ENCODE data around the gene TMPRSS11D.

TMPRSS11D gene

GRCh38 chr4:67883902-67884301, at the start of gene TMPRSS11D:
Gene TMPRSS11D (minus strand): TSS chr4:67884002. CDS start chr4:67883933, 69 bp downstream.
- no peak for DNase-seq (ENCODE audit: low read depth in 2 of 2)

DNA sequence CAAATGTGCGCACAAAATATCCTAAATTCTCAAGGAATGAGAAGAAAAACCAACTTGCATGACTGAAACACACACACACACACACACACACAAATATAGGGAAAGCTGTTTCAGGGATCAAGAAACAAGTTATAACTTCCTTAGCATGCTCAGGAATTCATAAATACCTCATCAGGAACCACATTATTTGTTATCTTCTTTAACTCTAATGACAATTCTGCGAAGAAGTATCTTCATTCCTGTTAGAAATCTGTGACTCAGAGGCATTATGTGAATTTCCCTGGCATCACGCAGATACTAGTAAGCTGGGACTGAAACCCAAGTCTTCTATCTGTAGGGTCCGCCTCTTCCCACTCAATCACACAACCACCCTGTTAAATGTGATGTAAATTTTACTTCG, 49.2 kb upstream of the TMPRSS11D start:
- no peak for DNase-seq (ENCODE audit: low read depth in 2 of 2)

GRCh38 chr4:67931256-67931655, 47.5 kb upstream of the TMPRSS11D start:
- DNase-seq (ENCODE audit: low read depth in 2 of 2): no peak

- DNase-seq (ENCODE audit: low read depth in 2 of 2): no peak
These were observed 45.6 kb upstream of the TMPRSS11D start for GRCh38 chr4:67929426-67929825.

DNA sequence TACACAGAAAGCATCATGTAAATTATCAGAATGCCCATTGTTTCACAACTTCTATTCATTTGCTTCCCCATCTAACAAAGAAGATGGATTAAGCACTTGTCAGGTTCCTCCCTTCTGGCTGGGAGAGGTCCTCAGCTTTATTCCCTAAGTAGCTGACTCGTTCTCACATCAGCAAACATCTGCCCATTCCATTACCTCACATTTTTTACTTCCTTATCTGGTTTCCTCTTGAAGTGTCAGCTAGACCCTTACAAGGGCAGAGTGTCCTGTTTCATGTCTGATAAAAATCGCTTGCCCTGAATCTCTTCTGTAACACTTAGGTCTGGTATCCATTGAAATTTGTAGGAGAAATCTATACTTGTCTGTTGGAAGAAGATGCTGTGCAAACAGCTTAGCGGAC, 44.7 kb upstream of the TMPRSS11D start:
- DNase-seq (ENCODE audit: low read depth in 2 of 2): no peak

DNA sequence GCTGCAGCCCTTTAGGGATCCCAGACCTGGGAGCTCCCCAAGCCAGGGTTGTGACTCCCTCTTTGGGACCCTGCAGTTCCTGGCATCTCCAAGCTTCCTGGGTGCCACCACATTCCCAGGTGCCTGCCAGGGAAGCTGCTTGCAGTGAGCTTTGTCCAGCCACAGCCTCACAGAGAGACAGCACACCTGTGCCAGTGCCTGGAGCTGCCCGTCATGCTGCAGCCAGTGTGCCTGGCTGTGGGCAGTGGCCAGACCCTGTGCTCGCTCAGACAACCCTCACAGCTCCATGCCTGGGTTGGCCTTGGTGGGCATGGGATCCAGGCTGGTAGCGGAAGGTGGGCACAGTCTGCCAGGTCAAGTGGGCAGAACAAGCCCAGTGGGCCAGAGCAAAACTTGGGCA, 43.4 kb upstream of the TMPRSS11D start:
- no peak for DNase-seq (ENCODE audit: low read depth in 2 of 2)

DNA sequence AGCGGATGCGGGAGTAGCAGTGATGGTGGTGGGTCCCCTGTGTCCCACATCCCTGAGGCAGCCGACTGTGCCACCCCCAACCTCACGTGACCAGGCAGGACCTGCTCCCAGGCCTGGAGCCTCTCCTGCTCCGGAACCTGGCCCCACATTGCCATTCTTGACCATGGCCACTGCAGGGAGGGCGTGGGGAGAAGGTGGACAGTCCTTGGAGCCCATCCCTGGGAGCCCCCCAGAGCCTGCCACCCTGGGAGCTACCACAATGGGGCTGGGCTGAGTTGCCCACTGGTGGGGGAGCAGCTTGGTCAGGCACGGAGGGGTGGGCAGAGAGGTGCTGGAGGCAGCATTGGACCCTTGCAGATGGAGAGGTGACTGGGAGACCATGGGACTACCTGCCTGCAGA, 42.7 kb upstream of the TMPRSS11D start:
- DNase-seq (ENCODE audit: low read depth in 2 of 2): no peak

GRCh38 chr4:67922697-67923096, 38.9 kb upstream of the TMPRSS11D start:
- DNase-seq (ENCODE audit: low read depth in 2 of 2): no peak

DNA sequence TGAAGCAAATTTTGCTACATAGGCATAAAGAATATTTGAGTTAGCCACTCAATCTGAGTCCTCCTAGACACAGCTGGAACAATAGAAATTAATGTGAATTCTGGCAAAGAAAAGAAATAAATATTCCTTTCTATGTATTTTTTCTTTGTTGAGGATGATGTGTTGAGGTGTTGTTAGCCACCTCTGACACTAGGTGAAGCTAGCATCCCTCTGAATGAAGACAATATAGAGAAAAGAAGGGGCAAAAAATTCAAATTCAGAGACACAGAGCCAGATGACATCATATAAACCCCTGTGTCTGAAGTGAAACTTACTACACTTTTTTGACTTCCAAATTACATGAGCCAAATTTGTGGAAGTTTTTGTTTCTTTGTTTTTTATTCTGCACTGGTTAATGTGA, 34.6 kb upstream of the TMPRSS11D start:
- no peak for DNase-seq (ENCODE audit: low read depth in 2 of 2)

- no peak for DNase-seq (ENCODE audit: low read depth in 2 of 2)
These were observed 31.7 kb upstream of the TMPRSS11D start for GRCh38 chr4:67915400-67915966.

- no peak for DNase-seq (ENCODE audit: low read depth in 2 of 2)
These were observed 28.3 kb upstream of the TMPRSS11D start for GRCh38 chr4:67912080-67912479.

DNA sequence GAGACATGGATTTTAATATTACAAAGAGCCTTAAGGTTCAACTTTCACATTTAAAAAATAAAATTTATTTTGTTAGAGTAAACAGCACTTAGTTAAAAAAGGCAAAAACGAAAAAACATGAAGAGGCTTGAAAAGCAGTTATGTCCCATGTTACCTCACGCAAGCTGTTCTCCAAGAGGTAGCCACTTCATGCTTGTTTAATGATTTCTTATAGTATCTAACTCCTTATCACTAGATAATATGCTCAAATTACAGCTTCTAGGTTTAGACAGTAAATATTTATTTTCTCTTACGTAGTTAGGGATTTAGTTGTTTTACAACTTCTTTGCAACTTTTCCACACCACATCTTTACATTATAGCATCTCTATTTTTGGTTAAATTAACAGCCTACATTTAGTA, 27.8 kb upstream of the TMPRSS11D start:
- no peak for DNase-seq (ENCODE audit: low read depth in 2 of 2)

DNA sequence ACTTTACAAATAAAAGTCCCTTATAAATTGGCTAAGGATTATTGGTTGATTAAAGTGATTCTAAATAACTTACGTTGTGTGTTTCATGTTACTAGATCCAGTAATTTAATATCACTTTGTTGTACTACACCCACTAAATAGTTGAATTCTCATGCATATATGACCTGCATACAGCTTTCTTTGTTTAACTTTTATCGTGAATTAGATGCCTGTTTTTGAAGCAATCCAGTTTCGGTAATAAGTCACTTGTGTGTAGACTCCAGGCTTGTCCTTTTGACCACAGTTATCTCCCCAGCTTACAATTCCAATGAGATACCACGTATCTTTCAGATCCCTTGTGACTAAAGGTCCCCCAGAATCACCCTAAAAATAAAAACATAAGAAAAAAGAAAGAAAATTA, 27.3 kb upstream of the TMPRSS11D start:
- DNase-seq (ENCODE audit: low read depth in 2 of 2): no peak

DNA sequence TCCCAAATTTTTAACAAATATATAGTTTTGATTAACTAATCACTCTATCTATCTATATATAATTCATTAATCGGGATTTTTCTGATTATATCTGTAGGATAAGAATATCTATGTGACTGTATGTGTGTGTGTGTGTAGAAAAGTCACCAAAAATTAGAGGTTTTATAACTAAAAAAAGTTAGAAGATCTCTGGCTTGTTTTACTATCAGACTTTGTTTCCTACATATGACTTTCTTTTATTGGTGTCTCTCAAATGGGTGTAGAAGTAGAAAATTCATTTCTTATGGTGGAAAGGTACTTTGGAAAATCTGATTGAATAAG, 26.7 kb upstream of the TMPRSS11D start:
- no peak for DNase-seq (ENCODE audit: low read depth in 2 of 2)

DNA sequence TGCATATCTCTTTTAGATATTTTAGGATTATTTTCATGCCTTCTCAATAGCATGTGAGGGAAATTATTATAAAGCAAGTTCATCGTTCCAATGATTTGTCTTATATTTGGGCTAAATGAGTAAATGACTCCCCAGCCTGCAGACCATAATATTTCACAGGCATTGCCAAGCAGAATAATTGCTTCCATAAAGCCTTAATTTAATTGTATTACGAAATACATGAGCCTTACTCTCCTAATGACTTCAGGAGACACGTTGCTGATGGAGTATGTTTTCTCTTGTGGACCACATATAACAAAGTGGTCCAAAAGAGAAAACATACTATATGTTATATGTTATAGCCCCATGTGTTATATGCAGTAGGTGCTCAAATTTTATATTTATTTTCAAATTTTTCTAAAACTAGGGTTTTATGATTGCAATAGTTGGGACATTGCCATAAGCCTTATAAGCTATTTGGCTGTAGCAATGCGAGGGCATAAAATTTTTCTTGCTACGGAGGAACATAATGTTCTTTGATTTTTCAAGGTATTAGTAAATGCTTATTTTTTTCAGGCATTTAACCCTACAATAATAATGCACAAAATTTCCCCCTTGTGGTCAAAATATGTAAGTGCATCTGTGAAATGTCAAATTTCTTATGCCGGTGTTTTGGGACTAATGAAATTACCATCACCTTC, 26.2 kb upstream of the TMPRSS11D start:
- no peak for DNase-seq (ENCODE audit: low read depth in 2 of 2)

DNA sequence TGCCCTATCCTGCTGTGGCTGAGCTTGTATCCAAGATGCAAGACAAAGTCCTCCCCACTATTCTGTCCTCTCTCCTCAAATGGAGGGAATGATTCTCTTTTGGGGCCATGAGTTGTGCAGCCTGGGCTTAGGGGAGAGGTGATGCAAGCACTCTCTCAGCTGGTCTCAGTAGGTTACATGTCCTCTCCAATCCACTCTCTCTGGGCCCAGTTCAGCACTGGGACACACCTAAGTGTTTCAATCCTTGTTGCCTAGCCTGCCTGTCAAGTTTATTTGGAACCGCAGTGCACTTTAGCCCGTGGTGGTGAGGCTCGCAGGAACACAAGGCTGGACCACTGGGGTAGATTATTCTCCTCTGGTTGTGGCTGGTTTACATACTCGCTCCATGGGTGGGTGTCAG, 23.8 kb upstream of the TMPRSS11D start:
- no peak for DNase-seq (ENCODE audit: low read depth in 2 of 2)

- no peak for DNase-seq (ENCODE audit: low read depth in 2 of 2)
These were observed 15.3 kb upstream of the TMPRSS11D start for GRCh38 chr4:67899096-67899495.

DNA sequence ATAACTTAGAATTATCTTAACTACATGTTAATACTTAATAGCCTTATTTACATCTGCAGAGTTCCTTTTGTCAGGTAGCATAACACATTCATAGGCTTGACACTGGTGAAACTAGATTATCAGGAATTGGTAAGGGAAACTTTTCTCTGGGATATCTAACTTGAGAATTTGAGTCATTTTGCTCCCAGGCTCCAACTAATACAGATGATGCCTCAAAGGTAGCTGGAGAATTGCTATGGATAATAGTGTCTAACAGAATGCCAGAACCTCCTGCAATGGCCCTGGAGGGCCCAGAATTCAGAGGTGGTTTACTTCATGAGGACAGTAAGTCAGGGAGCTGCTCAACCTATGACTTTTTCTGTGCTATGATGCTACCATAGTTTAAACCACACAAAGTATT, 13.9 kb upstream of the TMPRSS11D start:
- DNase-seq (ENCODE audit: low read depth in 2 of 2): no peak

DNA sequence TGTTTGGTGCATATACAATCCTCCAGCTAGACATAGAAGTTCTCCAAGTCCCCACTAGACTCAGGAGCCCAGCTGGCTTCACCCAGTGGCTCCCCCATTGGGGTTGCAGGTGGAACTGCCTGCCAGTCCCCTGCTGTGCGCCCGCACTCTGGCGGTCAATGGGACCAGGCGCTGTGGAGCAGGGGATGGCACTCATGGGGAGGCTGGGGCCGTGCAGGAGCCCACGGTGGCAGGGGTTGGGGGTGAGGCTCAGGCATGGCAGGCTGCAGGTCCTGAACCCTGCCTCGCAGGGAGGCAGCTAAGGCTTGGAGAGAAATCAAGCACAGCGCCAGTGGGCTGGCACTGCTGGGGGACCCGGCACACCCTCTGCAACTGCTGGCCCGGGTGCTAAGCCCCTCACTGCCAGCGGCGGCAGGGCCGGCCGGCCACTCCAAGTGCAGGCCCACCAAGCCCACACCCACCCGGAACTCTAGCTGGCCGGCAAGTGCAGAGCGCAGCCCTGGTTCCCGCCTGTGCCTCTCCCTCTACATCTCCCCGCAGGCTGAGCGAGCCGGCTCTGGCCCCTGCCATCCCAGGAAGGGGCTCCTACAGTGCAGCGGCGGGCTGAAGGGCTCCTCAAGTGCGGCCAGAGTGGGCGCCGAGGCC, 12.7 kb upstream of the TMPRSS11D start:
- DNase-seq (ENCODE audit: low read depth in 2 of 2): no peak

DNA sequence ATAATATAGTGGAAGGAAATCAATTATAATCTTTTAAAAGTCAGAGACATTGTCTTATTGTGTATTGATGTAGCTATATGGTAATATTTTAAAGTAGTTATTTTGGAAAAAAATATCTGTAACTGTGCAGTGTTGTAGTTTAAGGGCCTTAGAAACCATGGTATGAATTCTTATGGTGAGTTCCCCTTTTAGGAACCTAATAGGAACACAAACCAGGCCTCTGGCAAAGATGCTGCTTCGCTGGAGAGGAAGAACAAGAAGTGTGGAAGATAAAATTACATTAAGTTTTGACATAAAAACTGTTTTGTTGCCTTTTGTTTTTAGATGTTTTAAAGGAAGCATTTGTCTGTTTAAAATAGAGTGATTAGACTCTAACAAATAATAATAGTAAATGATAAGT, 10.9 kb upstream of the TMPRSS11D start:
- DNase-seq (ENCODE audit: low read depth in 2 of 2): no peak

DNA sequence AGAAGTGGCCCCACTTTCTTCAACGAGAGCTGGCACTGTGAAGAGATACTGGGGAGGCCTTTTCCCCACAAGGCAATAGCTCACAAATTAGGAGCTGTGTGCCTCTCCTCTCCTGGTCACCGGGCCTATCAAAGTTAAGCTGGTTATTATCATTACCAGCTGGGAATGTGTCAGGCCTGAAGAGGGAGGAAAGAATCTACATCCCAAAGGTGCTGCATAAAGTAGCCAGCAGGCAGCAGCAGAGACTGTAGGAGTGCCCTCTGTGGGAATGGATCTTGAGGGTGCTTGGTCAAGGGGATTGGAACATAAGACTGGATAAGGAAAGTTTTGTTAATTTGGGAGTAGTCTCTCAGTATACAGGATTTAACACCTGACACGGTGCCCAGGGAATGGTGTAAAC, 9.1 kb upstream of the TMPRSS11D start:
- DNase-seq (ENCODE audit: low read depth in 2 of 2): no peak

GRCh38 chr4:67892253-67892652, 8.5 kb upstream of the TMPRSS11D start:
- DNase-seq (ENCODE audit: low read depth in 2 of 2): no peak

DNA sequence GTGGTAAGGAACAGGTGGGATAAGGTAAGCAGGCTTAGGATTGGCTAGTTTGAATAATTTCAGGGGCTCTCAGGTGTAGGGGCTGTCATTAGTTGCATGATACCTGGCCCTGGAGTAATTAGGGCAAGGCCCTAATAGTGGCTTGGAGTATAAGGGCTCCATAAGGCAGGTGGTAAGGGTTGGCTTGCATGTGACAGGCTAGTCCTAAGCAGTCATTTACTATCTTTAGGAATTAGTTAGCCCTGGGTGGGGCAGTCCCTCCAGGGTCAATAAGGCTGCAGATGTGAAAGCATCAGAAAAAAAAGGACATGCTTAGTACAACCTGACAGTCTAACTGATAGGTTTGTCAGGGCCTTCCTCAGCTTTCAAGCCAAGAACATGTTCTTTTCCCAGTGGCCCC, 7.8 kb upstream of the TMPRSS11D start:
- DNase-seq (ENCODE audit: low read depth in 2 of 2): no peak

DNA sequence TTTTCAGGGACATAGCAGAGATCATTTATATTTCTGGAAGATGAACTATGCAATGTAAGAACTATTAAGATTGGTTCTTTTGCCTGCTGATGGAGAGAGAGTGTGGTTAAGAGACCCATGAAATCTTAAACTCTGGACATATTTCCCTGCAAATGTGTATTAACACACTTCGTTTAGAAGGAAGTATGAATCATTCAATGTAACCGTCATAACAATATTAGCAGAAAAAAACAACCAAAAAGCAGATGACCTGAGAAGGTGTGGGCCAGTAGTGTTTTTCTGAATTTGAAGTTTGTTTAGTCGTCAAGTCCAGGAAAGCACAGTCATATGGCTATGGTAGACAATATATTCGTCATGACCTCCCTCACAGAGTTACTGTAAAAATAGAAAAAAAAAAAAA, 2.5 kb upstream of the TMPRSS11D start:
- DNase-seq (ENCODE audit: low read depth in 2 of 2): no peak

All from stimulated activated CD4-positive, alpha-beta T cell treated with anti-CD3 and anti-CD28 coated beads, Interleukin-15, amount 100 ng/mL, for 48 hours (primary cell).